ENCODE measurements around the gene SNRNP200. TPM values are rescaled to one million over a fixed set of nuclear protein-coding genes. Genes with fewer than 3 reads are reported as not detected.

SNRNP200 gene
- total RNA-seq, 1 experiment from 2014 or later: 229 TPM

GRCh38 chr2:96341641-96342040, 36.3 kb upstream of the SNRNP200 start:
- Histone ChIP-seq H3K36me3 (ENCODE audit: low read depth) (peaks cover 43% of the 10 kb centered on the region), H3K27me3 (ENCODE audit: insufficient read depth, low read depth) (no peaks in the 10 kb centered on the region), H3F3A (ENCODE audit: insufficient read depth, low read depth) (0 out of 2 replicates have a peak, but pooled peaks cover 8% of the 10 kb centered on the region), H2AFZ (no peak overlapping the region), H4K20me1 (ENCODE audit: insufficient read depth) (no peaks in the 10 kb centered on the region), H3K4me3 (no peak overlapping the region), H3K4me2 (0 out of 2 replicates have a peak overlapping the region, but pooled peaks have one; percentile 1), H3K79me2 (ENCODE audit: low read depth) (peaks cover 50% of the 10 kb centered on the region), H3K9me2 (ENCODE audit: insufficient read depth) (no peaks in the 10 kb centered on the region), H3K9me3 (ENCODE audit: insufficient read depth, low read depth) (no peaks in the 10 kb centered on the region), H3K4me1 (replicated peaks; ENCODE audit: insufficient read depth) (peaks cover 23% of the 10 kb centered on the region), H3K27ac (no peak overlapping the region)
- CTCF ChIA-PET: no interaction called here
- POLR2A ChIA-PET (ENCODE audit: unreplicated experiment): no interaction called here
- DNase-seq: no peak
- intact Hi-C loops (cut with micrococcal nuclease; ENCODE audit: unreplicated experiment): no loop called here
- BruUV-seq (replicated peaks): no TSS peak
- no peak for TF ChIP-seq EZH2 (IDR thresholded peaks at IDR 0.05; ENCODE audit: low read depth)
- TF ChIP-seq, protein P1, sequence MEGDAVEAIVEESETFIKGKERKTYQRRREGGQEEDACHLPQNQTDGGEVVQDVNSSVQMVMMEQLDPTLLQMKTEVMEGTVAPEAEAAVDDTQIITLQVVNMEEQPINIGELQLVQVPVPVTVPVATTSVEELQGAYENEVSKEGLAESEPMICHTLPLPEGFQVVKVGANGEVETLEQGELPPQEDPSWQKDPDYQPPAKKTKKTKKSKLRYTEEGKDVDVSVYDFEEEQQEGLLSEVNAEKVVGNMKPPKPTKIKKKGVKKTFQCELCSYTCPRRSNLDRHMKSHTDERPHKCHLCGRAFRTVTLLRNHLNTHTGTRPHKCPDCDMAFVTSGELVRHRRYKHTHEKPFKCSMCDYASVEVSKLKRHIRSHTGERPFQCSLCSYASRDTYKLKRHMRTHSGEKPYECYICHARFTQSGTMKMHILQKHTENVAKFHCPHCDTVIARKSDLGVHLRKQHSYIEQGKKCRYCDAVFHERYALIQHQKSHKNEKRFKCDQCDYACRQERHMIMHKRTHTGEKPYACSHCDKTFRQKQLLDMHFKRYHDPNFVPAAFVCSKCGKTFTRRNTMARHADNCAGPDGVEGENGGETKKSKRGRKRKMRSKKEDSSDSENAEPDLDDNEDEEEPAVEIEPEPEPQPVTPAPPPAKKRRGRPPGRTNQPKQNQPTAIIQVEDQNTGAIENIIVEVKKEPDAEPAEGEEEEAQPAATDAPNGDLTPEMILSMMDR (conservative IDR thresholded peaks at IDR 0.05): no peak

DNA sequence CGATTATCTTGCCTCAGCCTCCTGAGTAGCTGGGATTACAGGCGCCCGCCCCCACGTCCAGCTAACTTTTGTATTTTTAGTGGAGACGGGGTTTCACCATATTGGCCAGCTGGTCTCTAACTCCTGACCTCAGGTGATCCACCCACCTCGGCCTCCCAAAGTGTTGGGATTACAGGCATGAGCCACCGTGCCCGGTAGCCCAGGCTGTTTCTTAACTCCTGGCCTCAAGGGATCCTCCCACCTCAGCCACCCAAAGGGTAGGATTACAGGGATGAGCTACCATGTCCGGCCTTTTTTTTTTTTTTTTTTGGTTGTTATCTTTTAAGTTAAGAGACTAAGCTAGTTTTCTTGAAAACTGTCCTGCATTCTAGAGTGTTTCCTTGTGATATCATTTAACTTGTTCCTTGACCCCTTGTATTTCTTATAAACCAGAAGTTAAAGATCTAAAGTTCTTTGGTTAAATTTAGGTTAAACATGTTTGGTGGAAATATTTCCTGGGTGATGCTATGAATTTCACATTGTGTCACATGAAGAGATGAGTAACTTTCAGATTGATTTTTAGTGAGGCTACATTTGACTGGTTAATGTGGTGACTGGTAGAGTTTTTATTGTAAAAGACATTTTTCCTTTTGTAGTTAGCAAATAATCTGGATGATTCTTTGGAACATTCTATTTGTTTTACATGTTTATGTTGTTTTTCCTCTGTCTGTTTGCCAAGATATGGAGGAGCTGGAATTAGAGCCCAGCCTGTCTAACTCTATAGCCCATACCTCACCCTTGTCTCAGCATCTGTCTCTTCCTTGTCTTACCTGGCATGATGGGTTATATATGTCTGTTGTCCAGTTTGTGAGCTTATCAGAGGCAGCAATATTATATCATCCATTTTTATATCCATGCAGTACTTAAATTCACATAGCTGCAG, 35.4 kb upstream of the SNRNP200 start:
- peaks cover 57% of the 10 kb centered on the region for H3K79me2 ChIP-seq (ENCODE audit: low read depth)
- no peak for DNase-seq

DNA sequence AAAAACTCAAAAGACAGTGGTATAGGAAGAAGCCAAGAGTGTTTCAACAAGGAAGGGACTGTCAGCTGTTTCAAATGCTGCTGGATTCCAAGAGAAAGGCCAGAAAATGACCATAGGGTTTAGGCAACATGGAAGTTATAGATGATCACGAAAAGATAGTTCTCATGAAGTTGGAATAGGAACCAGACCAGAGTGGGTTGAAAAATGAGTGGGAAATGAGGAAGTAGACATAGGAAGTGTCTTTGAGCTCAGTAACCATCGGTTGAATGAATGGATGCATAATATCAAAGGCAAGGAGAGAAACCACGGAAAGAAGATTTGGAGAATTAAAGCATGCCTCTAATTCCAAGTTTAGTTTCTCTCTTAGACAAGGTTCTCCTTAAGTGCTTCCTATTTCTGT, 31.5 kb upstream of the SNRNP200 start:
- no TSS peak for BruUV-seq (replicated peaks)
- no peaks in the 10 kb centered on the region for H3K9me3 ChIP-seq (ENCODE audit: insufficient read depth, low read depth)
- H3K9me2 ChIP-seq (ENCODE audit: insufficient read depth): no peaks in the 10 kb centered on the region
- H3K4me1 ChIP-seq (replicated peaks; ENCODE audit: insufficient read depth): peaks cover 29% of the 10 kb centered on the region
- H3K27me3 ChIP-seq (ENCODE audit: insufficient read depth, low read depth): no peaks in the 10 kb centered on the region
- TF ChIP-seq EZH2 (IDR thresholded peaks at IDR 0.05; ENCODE audit: low read depth): no peak
- TF ChIP-seq, protein P1 (conservative IDR thresholded peaks at IDR 0.05): no peak
- H3K4me2 ChIP-seq: peak overlapping the region; percentile 90
- peak overlapping the region; percentile 99; the same call in 1 of the 2 replicates for H2AFZ ChIP-seq
- CTCF ChIA-PET: no interaction called here
- H3K4me3 ChIP-seq: peak overlapping the region; percentile 79; the same call in 1 of the 2 replicates
- peaks cover 67% of the 10 kb centered on the region for H3K79me2 ChIP-seq (ENCODE audit: low read depth)
- POLR2A ChIA-PET (ENCODE audit: unreplicated experiment): interaction anchor here (0.6 kb wide), 2 partner anchors 16 to 196 kb away, joined by 3 to 6 read pairs; no protein-coding TSS in a partner anchor
- intact Hi-C loops (cut with micrococcal nuclease; ENCODE audit: unreplicated experiment): loop anchor here (1.0 to 10.0 kb wide), 3 partner anchors 32 to 428 kb away; partner anchors contain the start of genes CIAO1, CNNM4, SNRNP200 and TMEM127
- peaks cover 3% of the 10 kb centered on the region; the same call in 1 of the 2 replicates for H3K36me3 ChIP-seq (ENCODE audit: low read depth)
- no peak for DNase-seq
- no peak overlapping the region for H3K27ac ChIP-seq
- H4K20me1 ChIP-seq (ENCODE audit: insufficient read depth): no peaks in the 10 kb centered on the region
- peaks cover 17% of the 10 kb centered on the region; the same call in 1 of the 2 replicates for H3F3A ChIP-seq (ENCODE audit: insufficient read depth, low read depth)

More for the DNA sequence above, 35.4 kb upstream of the SNRNP200 start:
- peaks cover 28% of the 10 kb centered on the region for H3K4me1 ChIP-seq (replicated peaks; ENCODE audit: insufficient read depth)
- no peaks in the 10 kb centered on the region for H4K20me1 ChIP-seq (ENCODE audit: insufficient read depth)
- no peaks in the 10 kb centered on the region for H3K9me3 ChIP-seq (ENCODE audit: insufficient read depth, low read depth)
- H3K36me3 ChIP-seq (ENCODE audit: low read depth): peaks cover 39% of the 10 kb centered on the region
- POLR2A ChIA-PET (ENCODE audit: unreplicated experiment): no interaction called here
- TF ChIP-seq EZH2 (IDR thresholded peaks at IDR 0.05; ENCODE audit: low read depth): no peak
- TF ChIP-seq, protein P1 (conservative IDR thresholded peaks at IDR 0.05): no peak
- no peak overlapping the region for H3K4me3 ChIP-seq
- no peaks in the 10 kb centered on the region for H3K9me2 ChIP-seq (ENCODE audit: insufficient read depth)
- BruUV-seq (replicated peaks): no TSS peak
- intact Hi-C loops (cut with micrococcal nuclease; ENCODE audit: unreplicated experiment): no loop called here
- H3K27ac ChIP-seq: no peak overlapping the region
- H2AFZ ChIP-seq: no peak overlapping the region
- CTCF ChIA-PET: no interaction called here
- H3K4me2 ChIP-seq: no peak overlapping the region
- no peaks in the 10 kb centered on the region for H3K27me3 ChIP-seq (ENCODE audit: insufficient read depth, low read depth)
- H3F3A ChIP-seq (ENCODE audit: insufficient read depth, low read depth): 0 out of 2 replicates have a peak, but pooled peaks cover 8% of the 10 kb centered on the region
